HepG2 (cell line): ENCODE results near the gene IDS. TPM values are rescaled to one million over a fixed set of nuclear protein-coding genes. Genes with fewer than 3 reads are reported as not detected.

ENCODE experiments used
- ATAC-seq: fragments of 200-7000 bp; cut with Tn5 transposase; 3 replicates; pipeline ENCODE4 v1.9.1; 2020; ENCODE audit warnings: mild to moderate bottlenecking, moderate library complexity
- BruUV-seq: library from RNA; stranded (reverse); fragments of 400-500 nt; replicated peaks from 2 replicates; lab custom pipeline; 2021; lab: Mats Ljungman, UMichigan
- CTCF ChIA-PET: fragments of 300-600 bp; formaldehyde crosslinking; extraction: SDS; loops from one replicate; lab custom pipeline; 2021; ENCODE audit warnings: low total read pairs, inconsistent platforms, low intra/inter-chr PET ratio; lab: Yijun Ruan, JAX
- POLR2A ChIA-PET: fragments of 350-600 bp; sonication (Branson Sonifier 250); formaldehyde crosslinking; loops from one replicate; lab custom pipeline; 2020; ENCODE audit warnings: antibody characterized with exemption, inconsistent platforms; lab: Yijun Ruan, JAX
- DNase-seq: peaks from one replicate; pipeline ENCODE4 v3.0.0-alpha.2; 2015; ENCODE audit warnings: low spot score
- FAIRE-seq: peaks from 3 replicates; lab custom pipeline; 2011; peaks lifted over from hg19 to GRCh38; lab: Jason Lieb, UNC
- H2AFZ ChIP-seq: one replicate; pipeline ENCODE4 v1.6.1; 2011; ENCODE audit warnings: low read length, inconsistent platforms
- H3K27ac ChIP-seq: fragments of 300-600 bp; 3 replicates; pipeline ENCODE4 v1.8.0; 2011; ENCODE audit warnings: mixed run types, mild to moderate bottlenecking, mixed read lengths, low read length, inconsistent platforms; ENCODE audit not compliant: insufficient read depth; ENCODE audit errors: extremely low read length
- H3K27me3 ChIP-seq, 2 experiments: fragments of 200-600 bp in 1 of 2; 2 replicates in 1 of 2; 3 replicates in 1 of 2; pipeline versions ENCODE4 v1.6.0 to v1.8.0; 2011; ENCODE audit warnings: low read length in 2 of 2, mild to moderate bottlenecking in 2 of 2, moderate library complexity in 2 of 2, inconsistent platforms in 1 of 2; ENCODE audit not compliant: insufficient read depth in 2 of 2, control insufficient read depth in 1 of 2
- H3K36me3 ChIP-seq, 2 experiments: fragments of 200-600 bp in 1 of 2; replicated peaks in 1 of 2; 2 replicates in 1 of 2; 3 replicates in 1 of 2; pipeline versions ENCODE4 v1.5.1 to v1.8.0; 2011; ENCODE audit warnings: low read length in 2 of 2, inconsistent platforms in 1 of 2; ENCODE audit not compliant: insufficient read depth in 2 of 2, control insufficient read depth in 1 of 2
- H3K4me1 ChIP-seq: 2 replicates; pipeline ENCODE4 v1.5.1; 2012; ENCODE audit warnings: low read length, inconsistent platforms; ENCODE audit not compliant: insufficient read depth
- H3K4me2 ChIP-seq: 2 replicates; pipeline ENCODE4 v1.6.0; 2011; ENCODE audit warnings: low read depth, low read length, inconsistent platforms
- H3K4me3 ChIP-seq, 3 experiments: fragments of 200-600 bp in 1 of 3; sonication (generic), shearing (Covaris generic) in 1 of 3; replicated peaks in 1 of 3; 2 replicates each; pipeline ENCODE4 v1.5.1; 2011 to 2016; ENCODE audit warnings: low read length in 3 of 3, inconsistent platforms in 2 of 3, low read depth in 2 of 3, mild to moderate bottlenecking in 2 of 3, control low read depth in 1 of 3, mixed read lengths in 1 of 3; ENCODE audit not compliant: insufficient read depth in 1 of 3
- H3K79me2 ChIP-seq: one replicate; pipeline ENCODE4 v1.6.1; 2011; ENCODE audit warnings: low read length, inconsistent platforms; ENCODE audit not compliant: insufficient read depth
- H3K9ac ChIP-seq: 2 replicates; pipeline ENCODE4 v1.6.0; 2011; ENCODE audit warnings: mild to moderate bottlenecking, low read depth, low read length, inconsistent platforms; ENCODE audit not compliant: insufficient read depth
- H3K9me3 ChIP-seq: 2 replicates; pipeline ENCODE4 v1.5.1; 2012; ENCODE audit warnings: mild to moderate bottlenecking, low read length
- H4K20me1 ChIP-seq: 2 replicates; pipeline ENCODE4 v1.6.0; 2011; ENCODE audit warnings: inconsistent platforms, mild to moderate bottlenecking, low read length, moderate library complexity; ENCODE audit not compliant: insufficient read depth
- CEBPB ChIP-seq: IDR thresholded peaks from 2 replicates; pipeline ENCODE4 v1.6.1; 2011; ENCODE audit warnings: low read depth, low read length, improper control_type of control experiment, borderline replicate concordance
- DMTF1 ChIP-seq: sonication (generic); formaldehyde crosslinking; IDR thresholded peaks from 2 replicates; pipeline ENCODE4 v1.4.0; 2020; ENCODE audit warnings: mild to moderate bottlenecking, missing genetic modification reagents
- FOXP4 ChIP-seq: sonication (generic); formaldehyde crosslinking; IDR thresholded peaks from 2 replicates; pipeline ENCODE4 v1.4.0; 2020; ENCODE audit warnings: missing genetic modification reagents
- GATA4 ChIP-seq: sonication (generic); IDR thresholded peaks from 2 replicates; pipeline ENCODE4 v1.6.1; 2016; ENCODE audit warnings: antibody characterized with exemption, low read depth, borderline replicate concordance
- SRY ChIP-seq: sonication (generic); formaldehyde crosslinking; IDR thresholded peaks from 2 replicates; pipeline ENCODE4 v1.8.0; 2022; ENCODE audit warnings: mild to moderate bottlenecking, missing genetic modification reagents
- ZNF407 ChIP-seq: sonication (generic); formaldehyde crosslinking; IDR thresholded peaks from one replicate; pipeline ENCODE4 v1.5.1; 2020; ENCODE audit warnings: mild to moderate bottlenecking, missing genetic modification reagents; ENCODE audit errors: not compliant biosample characterization
- ZNF629 ChIP-seq: sonication (generic); formaldehyde crosslinking; conservative IDR thresholded peaks from 2 replicates; pipeline ENCODE4 v1.5.0; 2020; ENCODE audit warnings: missing genetic modification reagents
- ZNF644 ChIP-seq: IDR thresholded peaks from 2 replicates; pipeline ENCODE4 v1.6.1; 2016; ENCODE audit warnings: low read depth
- WGBS: methylation state at CpG from one replicate; pipeline ENCODE4 v1.1.6; 2017; ENCODE audit warnings: low lambda C conversion rate; 5-methylcytosine and 5-hydroxymethylcytosine counted together
- in situ Hi-C: cut with HindIII; loops from 2 replicates; pipeline ENCODE4 v1.10.0; 2017; ENCODE audit warnings: low pct_unique_long_range_greater_than_20kb; ENCODE audit not compliant: extremely low pct_ligation_motif_present
- intact Hi-C: fragments of 100-400 bp; cut with micrococcal nuclease; formaldehyde crosslinking; loops from one replicate; pipeline ENCODE4 v1.10.0; 2022; ENCODE audit not compliant: unreplicated experiment
- polyA plus RNA-seq, 8 experiments: library from polyadenylated mRNA; depleted of rRNA in 3 of 8; stranded (reverse) in 7 of 8; unstranded in 1 of 8; fragments of >200 nt; fragmentation: Illumina TruSeq in 4 of 8; extraction: Trizol in 4 of 8; gene quantifications; 2 replicates each; pipeline versions ENCODE4 v1.2.1 to v1.2.3, GENCODE V29; 2011 to 2016; ENCODE audit warnings: low read depth in 4 of 8, missing spikeins in 1 of 8, mixed read lengths in 1 of 8; ENCODE audit not compliant: insufficient read depth in 1 of 8
- total RNA-seq, 5 experiments: library from RNA; depleted of rRNA; stranded (reverse); fragments of >200 nt; fragmentation: Illumina TruSeq; extraction: Trizol; gene quantifications; 2 replicates each; pipeline ENCODE4 v1.2.3, GENCODE V29; 2016; ENCODE audit warnings: low read depth in 1 of 5

Gene IDS
- total and polyA plus RNA-seq, 2 of the 13 experiments (the other 11 are each of a cell fraction or from before 2014, with no cell fraction given), result 2.2 to 11.9 TPM

- Histone ChIP-seq H3K27ac (no peak overlapping the region), H3K4me2 (no peak overlapping the region), H4K20me1 (no peaks in the 10 kb centered on the region), H3K36me3 (no peaks in the 10 kb centered on the region), H3K79me2 (no peaks in the 10 kb centered on the region), H3K4me1 (peaks cover 10% of the 10 kb centered on the region; the same call in 1 of the 2 replicates), H3K27me3 (no peaks in the 10 kb centered on the region), H2AFZ (no peak overlapping the region), H3K4me3 (no peak overlapping the region), H3K9me3 (no peaks in the 10 kb centered on the region), H3K9ac (no peak overlapping the region)
- intact Hi-C loops, result no loop called here
- ChIA-PET CTCF (no interaction called here), POLR2A (no interaction called here)
- FAIRE-seq (no peak), DNase-seq (no peak), ATAC-seq (no peak)
- in situ Hi-C loops, result no loop called here
- no TSS peak for BruUV-seq
- 89% methylated on average over 4 of the region's 4 CpGs for WGBS
- TF ChIP-seq ZNF407 (no peak), CEBPB (no peak), GATA4 (no peak), ZNF629 (CRISPR knock-in tag) (no peak), SRY (CRISPR knock-in tag) (no peak), DMTF1 (no peak), ZNF644 (CRISPR knock-in tag) (no peak), FOXP4 (CRISPR knock-in tag) (no peak)
Observed at GRCh38 chrX:149515954-149516602, 11.0 kb upstream of the IDS start.
